NCI-H1417 treated with DMSO at 0.1 percent for 48 hours (cell line): ENCODE results near the gene FDX2.
"Not testable (repeated sequence)": the region's sequence is repeated elsewhere in the genome, so short reads cannot be mapped to it uniquely, and the experiment has no call there.

Source experiments
- DNase-seq: peaks from one replicate; lab custom pipeline; 2025; lab: John Stamatoyannopoulos, UW

FDX2 gene

GRCh38 chr19:10284065-10284959 lies 31.5 kb downstream of the FDX2 start:
- no peak for DNase-seq

DNA sequence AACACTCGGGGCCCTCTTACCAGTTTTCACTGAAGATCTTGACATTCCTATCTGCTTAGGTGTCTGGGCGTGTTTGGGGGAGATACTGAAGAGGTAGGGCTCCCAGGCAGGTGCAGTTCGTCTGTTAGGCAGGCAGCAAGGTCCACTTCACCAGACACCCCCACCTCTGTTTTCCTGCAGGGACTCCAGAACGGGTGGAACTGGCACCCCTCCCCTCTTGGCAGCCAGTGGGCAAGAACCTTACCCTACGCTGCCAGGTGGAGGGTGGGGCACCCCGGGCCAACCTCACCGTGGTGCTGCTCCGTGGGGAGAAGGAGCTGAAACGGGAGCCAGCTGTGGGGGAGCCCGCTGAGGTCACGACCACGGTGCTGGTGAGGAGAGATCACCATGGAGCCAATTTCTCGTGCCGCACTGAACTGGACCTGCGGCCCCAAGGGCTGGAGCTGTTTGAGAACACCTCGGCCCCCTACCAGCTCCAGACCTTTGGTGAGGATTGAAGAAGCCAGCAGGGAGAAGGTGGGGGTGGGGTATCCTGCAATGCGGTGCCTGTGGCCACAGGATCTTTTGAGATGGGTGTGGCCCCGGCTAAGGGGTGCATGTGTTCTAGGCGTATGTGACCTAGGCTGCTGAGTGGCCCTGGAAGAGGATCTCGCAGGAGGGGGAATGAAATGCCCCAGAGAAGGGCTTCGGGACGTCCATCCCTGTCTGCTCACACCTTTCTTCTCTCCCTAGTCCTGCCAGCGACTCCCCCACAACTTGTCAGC lies 32.3 kb downstream of the FDX2 start:
- no peak for DNase-seq

DNA sequence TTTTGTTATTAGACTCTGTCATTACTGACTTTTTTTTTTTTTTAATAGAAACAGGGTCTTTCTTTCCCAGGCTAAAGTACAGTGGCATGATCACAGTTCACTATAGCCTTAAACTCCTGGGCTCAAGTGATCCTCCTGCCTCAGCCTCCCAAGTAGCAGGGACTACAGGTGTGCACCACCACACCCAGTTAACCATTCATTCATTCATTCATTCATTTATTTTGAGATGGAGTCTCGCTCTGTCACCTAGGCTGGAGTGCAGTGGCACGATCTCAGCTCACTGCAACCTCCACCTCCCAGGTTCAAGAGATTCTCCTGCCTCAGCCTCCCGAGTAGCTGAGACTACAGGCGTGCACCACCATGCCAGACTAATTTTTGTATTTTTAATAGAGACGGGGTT lies 33.8 kb downstream of the FDX2 start:
- not testable (repeated sequence) for DNase-seq

GRCh38 chr19:10279737-10280442 lies 35.9 kb downstream of the FDX2 start:
- no peak for DNase-seq

- no peak for DNase-seq
Measured at GRCh38 chr19:10278935-10279334, 36.9 kb downstream of the FDX2 start.

GRCh38 chr19:10277795-10278589 lies 37.8 kb downstream of the FDX2 start:
- DNase-seq = no peak

DNA sequence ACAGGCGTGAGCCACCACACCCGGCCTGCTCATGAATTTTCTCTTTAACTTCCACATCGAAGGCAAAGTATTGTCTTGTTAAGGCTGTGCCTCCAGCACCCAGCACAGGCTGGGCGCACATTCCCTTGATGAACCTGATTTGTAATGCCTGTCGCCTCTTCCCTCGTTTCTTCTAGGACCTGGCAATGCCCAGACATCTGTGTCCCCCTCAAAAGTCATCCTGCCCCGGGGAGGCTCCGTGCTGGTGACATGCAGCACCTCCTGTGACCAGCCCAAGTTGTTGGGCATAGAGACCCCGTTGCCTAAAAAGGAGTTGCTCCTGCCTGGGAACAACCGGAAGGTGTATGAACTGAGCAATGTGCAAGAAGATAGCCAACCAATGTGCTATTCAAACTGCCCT lies 41.2 kb downstream of the FDX2 start:
- DNase-seq = no peak

DNA sequence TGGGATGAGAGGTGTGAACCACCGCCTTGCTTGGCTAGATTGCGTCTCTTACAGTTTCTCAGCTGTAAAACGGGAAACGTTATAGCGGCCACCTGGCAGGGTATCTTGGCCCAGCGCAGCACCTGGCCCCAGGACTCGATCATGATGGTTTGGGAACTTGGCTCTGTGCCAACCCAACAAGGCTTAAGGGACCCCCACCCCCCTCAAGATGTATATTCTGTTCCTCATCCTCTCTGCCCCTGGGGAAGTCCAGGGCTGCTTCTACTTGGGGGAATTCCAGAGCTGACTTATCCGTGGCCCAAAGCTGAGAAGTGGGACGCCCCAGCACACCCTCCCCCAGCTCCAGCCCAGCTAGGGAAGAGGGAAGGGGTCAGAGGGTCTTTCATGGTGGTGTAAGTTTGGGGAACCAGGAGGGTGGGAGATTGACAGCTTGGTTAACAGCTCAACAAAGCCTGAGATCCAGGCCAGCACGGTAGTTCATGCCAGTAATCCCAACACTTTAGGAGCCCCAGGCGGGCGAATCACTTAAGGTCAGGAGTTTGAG lies 44.2 kb downstream of the FDX2 start:
- no peak for DNase-seq

DNA sequence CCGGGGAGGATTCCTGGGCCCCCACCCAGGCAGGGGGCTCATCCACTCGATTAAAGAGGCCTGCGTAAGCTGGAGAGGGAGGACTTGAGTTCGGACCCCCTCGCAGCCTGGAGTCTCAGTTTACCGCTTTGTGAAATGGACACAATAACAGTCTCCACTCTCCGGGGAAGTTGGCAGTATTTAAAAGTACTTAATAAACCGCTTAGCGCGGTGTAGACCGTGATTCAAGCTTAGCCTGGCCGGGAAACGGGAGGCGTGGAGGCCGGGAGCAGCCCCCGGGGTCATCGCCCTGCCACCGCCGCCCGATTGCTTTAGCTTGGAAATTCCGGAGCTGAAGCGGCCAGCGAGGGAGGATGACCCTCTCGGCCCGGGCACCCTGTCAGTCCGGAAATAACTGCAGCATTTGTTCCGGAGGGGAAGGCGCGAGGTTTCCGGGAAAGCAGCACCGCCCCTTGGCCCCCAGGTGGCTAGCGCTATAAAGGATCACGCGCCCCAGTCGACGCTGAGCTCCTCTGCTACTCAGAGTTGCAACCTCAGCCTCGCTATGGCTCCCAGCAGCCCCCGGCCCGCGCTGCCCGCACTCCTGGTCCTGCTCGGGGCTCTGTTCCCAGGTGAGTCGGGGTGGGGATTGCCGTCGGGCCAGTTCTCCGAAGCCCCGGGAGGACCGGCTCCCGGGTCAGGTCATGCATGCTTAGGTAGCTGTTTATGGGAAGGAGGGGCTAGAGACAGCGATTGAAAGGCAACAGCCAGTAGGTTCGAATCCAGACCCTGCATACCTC lies 45.0 kb downstream of the FDX2 start, which contains the start of gene ICAM1:
TSS of gene ICAM1 (plus strand) at position 505 of the 779 bp plus-strand sequence. CDS start at position 545, 40 bp downstream.
- no peak for DNase-seq

- no peak for DNase-seq
Measured at GRCh38 chr19:10270180-10270615, 45.6 kb downstream of the FDX2 start.

DNA sequence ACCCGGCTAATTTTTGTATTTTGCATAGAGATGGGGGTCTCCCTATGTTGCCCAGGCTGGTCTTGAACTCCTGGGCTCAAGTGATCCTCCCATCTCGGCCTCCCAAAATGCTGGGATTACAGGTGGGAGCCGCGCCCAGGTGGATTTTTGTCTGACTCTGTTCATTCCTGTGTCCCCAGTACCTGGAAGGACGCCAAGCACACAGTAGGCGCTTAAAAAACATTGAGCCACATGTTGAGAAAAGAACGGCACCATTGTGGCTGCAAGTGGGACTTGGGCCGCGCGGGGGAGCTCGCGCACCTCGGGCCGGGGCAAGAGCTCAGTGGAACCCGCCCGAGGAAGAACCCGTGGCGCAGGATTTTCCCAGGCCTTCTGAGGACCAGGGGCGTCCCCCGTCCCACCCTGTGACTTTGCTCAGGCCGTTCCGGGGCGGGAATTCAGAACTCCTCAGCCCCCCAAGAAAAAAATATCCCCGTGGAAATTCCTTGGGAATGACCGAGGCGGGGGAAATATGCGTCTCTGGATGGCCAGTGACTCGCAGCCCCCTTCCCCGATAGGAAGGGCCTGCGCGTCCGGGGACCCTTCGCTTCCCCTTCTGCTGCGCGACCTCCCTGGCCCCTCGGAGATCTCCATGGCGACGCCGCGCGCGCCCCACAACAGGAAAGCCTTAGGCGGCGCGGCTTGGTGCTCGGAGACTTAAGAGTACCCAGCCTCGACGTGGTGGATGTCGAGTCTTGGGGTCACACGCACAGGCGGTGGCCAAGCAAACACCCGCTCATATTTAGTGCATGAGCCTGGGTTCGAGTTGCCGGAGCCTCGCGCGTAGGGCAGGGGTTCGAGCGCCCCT lies 46.3 kb downstream of the FDX2 start:
- no peak for DNase-seq

DNA sequence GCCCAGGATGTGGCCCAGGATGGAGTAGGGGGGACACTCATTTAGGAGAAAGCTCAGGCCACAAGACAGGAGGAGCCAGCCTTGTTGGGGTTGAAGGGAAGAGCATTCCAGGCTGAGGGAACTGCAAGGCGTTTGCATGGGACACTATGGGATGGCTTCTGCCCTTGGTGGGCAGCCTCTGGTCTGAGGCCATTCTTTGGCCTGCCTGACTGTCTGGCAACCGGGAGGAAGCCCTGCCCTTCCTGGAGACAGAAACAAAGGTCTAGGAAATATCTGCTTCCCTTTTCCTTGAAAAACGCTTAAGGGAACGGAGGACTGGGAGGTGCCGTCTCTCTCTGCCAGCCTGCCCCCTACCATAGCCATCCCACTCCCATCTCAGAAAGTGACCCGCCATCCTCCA lies 47.7 kb downstream of the FDX2 start:
- no peak for DNase-seq

GRCh38 chr19:10266706-10267105 lies 49.1 kb downstream of the FDX2 start:
- DNase-seq = no peak

DNA sequence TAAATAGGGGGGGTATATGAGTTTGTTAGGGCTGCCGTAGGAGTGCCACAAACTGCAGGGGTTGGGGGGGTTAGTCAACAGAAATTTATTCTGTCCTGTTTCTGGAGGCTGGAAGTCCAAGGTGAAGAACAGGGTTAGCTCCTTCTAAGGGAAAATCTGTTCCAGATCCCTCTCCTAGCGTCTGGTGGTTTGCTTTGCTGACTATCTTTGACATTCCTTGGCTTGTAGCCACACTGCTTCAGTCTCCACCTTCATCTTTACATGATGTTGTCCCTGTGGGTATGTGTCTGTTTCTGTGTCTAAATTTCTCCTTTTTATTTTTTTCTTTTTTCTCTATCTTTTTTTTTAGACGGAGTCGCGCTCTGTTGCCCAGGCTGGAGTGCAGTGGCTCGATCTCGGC lies 53.0 kb downstream of the FDX2 start:
- no peak for DNase-seq

DNA sequence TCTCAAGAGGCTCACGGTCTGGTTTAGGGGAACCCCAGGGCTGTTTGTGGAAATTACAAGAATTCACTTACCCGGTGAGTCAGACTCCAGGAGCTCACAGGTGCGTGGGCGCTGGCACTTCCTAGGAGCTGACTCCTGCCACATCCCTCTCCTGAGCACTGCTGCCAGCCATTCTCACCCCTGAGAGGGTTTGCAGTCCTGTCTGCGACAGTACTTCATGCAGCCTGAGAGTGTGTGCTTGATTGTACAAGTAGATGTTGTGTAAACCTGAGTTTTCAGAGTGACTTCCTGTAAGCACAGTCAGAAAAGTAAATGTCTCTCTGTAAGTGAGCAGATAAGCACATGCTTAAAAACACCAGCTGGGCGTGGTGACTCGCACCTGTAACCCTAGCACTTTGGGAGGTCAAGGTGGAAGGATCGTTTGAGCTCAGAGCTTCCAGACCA lies 55.7 kb downstream of the FDX2 start:
- no peak for DNase-seq
